Measurements from ENCODE around the gene TIMM10. TPM values are rescaled to one million over a fixed set of nuclear protein-coding genes. Genes with fewer than 3 reads are reported as not detected.
A peak's percentile ranks its signal among the peaks of the same experiment; 100 is the strongest.

The TIMM10 gene
- total RNA-seq, 4 donors from 2014 or later = 16.8 to 39.6 (median 19.6) TPM

DNA sequence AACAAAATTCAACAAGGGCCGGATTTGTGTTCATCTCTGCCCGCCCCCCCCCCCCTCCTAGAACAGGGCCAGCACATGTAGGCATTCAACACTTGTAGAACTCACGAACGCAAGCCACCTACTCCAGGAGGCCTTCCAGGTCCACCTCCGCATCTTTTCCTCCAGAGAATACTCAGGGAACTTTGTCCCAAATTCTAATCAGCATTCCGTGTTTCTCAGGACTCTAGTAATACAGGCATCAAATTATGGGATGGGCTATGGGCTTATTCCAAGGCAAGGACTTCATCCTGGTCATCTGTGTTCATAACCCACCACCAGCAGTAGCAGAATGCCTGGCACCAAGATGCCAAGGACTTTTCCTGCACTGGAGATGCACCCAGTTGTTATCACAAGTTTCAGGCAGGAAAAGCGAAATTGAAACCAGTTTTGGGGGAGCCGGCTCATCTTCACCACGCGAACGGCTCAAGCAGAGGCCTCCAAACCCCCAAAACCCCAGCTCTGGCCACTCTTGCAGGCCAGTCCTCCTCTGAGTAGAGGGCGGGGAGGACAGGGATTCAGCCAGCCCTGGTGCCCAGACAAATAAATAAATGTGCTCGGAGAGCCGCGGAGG lies 36.5 kb upstream of the TIMM10 start:
- Histone ChIP-seq H3K4me1 (peaks cover 0 to 13% (median 6%) of the 10 kb centered on the region in 4 donors), H3K27ac (peak overlapping the region; percentile 87 to 95 (median 91)), H3K4me3 (peak overlapping the region; percentile 61 to 97 (median 80)), H3K9me3 (no peaks in the 10 kb centered on the region), H3K36me3 (no peaks in the 10 kb centered on the region), H3K27me3 (no peaks in the 10 kb centered on the region)
- no peak for TF ChIP-seq POLR2A (IDR thresholded peaks at IDR 0.05)
- TF ChIP-seq, protein P1, sequence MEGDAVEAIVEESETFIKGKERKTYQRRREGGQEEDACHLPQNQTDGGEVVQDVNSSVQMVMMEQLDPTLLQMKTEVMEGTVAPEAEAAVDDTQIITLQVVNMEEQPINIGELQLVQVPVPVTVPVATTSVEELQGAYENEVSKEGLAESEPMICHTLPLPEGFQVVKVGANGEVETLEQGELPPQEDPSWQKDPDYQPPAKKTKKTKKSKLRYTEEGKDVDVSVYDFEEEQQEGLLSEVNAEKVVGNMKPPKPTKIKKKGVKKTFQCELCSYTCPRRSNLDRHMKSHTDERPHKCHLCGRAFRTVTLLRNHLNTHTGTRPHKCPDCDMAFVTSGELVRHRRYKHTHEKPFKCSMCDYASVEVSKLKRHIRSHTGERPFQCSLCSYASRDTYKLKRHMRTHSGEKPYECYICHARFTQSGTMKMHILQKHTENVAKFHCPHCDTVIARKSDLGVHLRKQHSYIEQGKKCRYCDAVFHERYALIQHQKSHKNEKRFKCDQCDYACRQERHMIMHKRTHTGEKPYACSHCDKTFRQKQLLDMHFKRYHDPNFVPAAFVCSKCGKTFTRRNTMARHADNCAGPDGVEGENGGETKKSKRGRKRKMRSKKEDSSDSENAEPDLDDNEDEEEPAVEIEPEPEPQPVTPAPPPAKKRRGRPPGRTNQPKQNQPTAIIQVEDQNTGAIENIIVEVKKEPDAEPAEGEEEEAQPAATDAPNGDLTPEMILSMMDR (IDR thresholded peaks at IDR 0.05) = no peak
- peak in 2 of 3 donors; percentile 42 to 56 for DNase-seq

GRCh38 chr11:57566005-57566904 lies 35.7 kb upstream of the TIMM10 start:
- Histone ChIP-seq H3K36me3 (no peaks in the 10 kb centered on the region), H3K27ac (peak overlapping the region; percentile 87 to 95 (median 91)), H3K27me3 (no peaks in the 10 kb centered on the region), H3K4me3 (peak overlapping the region; percentile 61 to 97 (median 80)), H3K9me3 (no peaks in the 10 kb centered on the region), H3K4me1 (peaks cover 0 to 18% (median 6%) of the 10 kb centered on the region in 4 donors)
- no peak for TF ChIP-seq POLR2A (IDR thresholded peaks at IDR 0.05)
- TF ChIP-seq, protein P1 (IDR thresholded peaks at IDR 0.05) = no peak
- DNase-seq = peak in 2 of 3 donors; percentile 55 to 72

DNA sequence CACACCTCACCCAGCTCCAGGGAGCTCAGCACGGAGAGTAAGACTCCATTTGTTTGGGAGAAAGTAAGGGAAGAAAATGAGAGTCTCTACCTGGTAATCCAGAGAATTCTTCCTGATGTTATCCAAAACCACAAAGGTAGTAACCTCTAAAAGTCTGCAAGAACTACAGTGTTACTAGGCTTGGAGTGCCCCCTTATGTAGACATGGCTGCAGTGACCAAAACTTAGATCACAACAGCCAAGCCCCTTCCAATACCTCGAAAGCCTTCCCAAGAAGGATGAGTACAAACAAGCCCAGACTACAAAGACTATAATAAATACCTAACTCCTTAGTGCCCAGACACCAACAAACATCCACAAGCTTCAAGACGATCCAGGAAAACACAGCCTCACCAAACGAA lies 32.0 kb upstream of the TIMM10 start:
- DNase-seq = no peak
- H3K27me3 ChIP-seq = no peaks in the 10 kb centered on the region
- H3K27ac ChIP-seq = no peak overlapping the region
- H3K4me1 ChIP-seq = peaks cover 0 to 18% (median 6%) of the 10 kb centered on the region in 4 donors
- no peak overlapping the region for H3K4me3 ChIP-seq
- H3K36me3 ChIP-seq = peaks cover 0 to 19% (median 0%) of the 10 kb centered on the region in 3 donors
- TF ChIP-seq, protein P1 (IDR thresholded peaks at IDR 0.05) = no peak
- TF ChIP-seq POLR2A (IDR thresholded peaks at IDR 0.05) = no peak
- H3K9me3 ChIP-seq = no peaks in the 10 kb centered on the region

DNA sequence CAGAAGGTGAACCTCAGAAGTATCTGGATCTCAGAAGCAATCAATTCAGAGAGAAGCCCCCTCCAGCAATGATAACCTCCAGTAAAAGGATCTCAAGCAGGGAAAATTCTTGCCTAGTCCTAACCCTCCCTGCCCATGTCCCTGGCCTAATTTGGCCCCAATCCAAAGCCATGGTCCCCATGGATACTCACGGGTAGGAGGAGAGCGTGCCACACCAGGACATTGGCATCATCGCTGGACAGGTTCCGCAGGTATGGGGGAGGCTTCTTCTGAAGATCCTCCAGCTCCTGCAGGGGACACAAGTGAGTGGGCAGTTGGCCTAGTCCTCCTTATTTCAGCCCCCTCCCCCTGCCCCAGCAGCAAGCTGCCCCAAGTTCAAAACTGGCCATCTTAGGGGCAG lies 29.6 kb upstream of the TIMM10 start:
- peaks cover 0 to 4% (median 0%) of the 10 kb centered on the region in 4 donors for H3K4me1 ChIP-seq
- H3K27me3 ChIP-seq = no peaks in the 10 kb centered on the region
- no peak overlapping the region for H3K4me3 ChIP-seq
- peaks cover 0 to 40% (median 0%) of the 10 kb centered on the region in 3 donors for H3K36me3 ChIP-seq
- H3K9me3 ChIP-seq = no peaks in the 10 kb centered on the region
- no peak for TF ChIP-seq POLR2A (IDR thresholded peaks at IDR 0.05)
- no peak for DNase-seq
- H3K27ac ChIP-seq = no peak overlapping the region

- TF ChIP-seq POLR2A (IDR thresholded peaks at IDR 0.05) = no peak
- TF ChIP-seq, protein P1 (IDR thresholded peaks at IDR 0.05) = no peak
- Histone ChIP-seq H3K27me3 (no peaks in the 10 kb centered on the region), H3K27ac (no peak overlapping the region), H3K4me3 (no peak overlapping the region), H3K4me1 (no peaks in the 10 kb centered on the region), H3K36me3 (peaks cover 0 to 78% (median 0%) of the 10 kb centered on the region in 3 donors), H3K9me3 (no peaks in the 10 kb centered on the region)
- no peak for DNase-seq
These were observed 25.5 kb upstream of the TIMM10 start for GRCh38 chr11:57556041-57556440.

- Histone ChIP-seq H3K27me3 (no peaks in the 10 kb centered on the region), H3K4me1 (no peaks in the 10 kb centered on the region), H3K9me3 (no peaks in the 10 kb centered on the region), H3K27ac (no peak overlapping the region), H3K36me3 (peaks cover 0 to 84% (median 0%) of the 10 kb centered on the region in 3 donors), H3K4me3 (no peak overlapping the region)
- no peak for DNase-seq
- TF ChIP-seq, protein P1 (IDR thresholded peaks at IDR 0.05) = no peak
- no peak for TF ChIP-seq POLR2A (IDR thresholded peaks at IDR 0.05)
These were observed 24.8 kb upstream of the TIMM10 start for GRCh38 chr11:57555393-57555792.
